Activated CD4-positive, alpha-beta memory T cell treated with anti-CD3 and anti-CD28 coated beads for 36 hours (primary cell): ENCODE data around the gene RASL12. TPM values are rescaled to one million over a fixed set of nuclear protein-coding genes. Genes with fewer than 3 reads are reported as not detected.

Experiments used
- CTCF ChIA-PET: fragments of 350-600 bp; sonication (Branson Sonifier 250); formaldehyde crosslinking; loops from one replicate; lab custom pipeline; 2021; ENCODE audit warnings: antibody characterized with exemption, inconsistent platforms; lab: Charles Lee
- POLR2A ChIA-PET: fragments of 350-600 bp; sonication (Branson Sonifier 250); formaldehyde crosslinking; loops from one replicate; lab custom pipeline; 2021; ENCODE audit warnings: antibody characterized with exemption; lab: Charles Lee
- DNase-seq: peaks from one replicate; pipeline ENCODE4 v3.0.0-alpha.2; 2020
- H3K27ac Mint-ChIP-seq: one replicate; pipeline ENCODE4 v1.8.0; 2021; ENCODE audit warnings: mixed read lengths
- H3K27me3 Mint-ChIP-seq: one replicate; pipeline ENCODE4 v1.8.0; 2021; ENCODE audit warnings: mixed read lengths
- H3K36me3 Mint-ChIP-seq: one replicate; pipeline ENCODE4 v1.8.0; 2021; ENCODE audit warnings: mixed read lengths
- H3K4me1 Mint-ChIP-seq: one replicate; pipeline ENCODE4 v1.8.0; 2021; ENCODE audit warnings: low read depth, mixed read lengths
- H3K4me3 Mint-ChIP-seq: one replicate; pipeline ENCODE4 v1.8.0; 2021; ENCODE audit warnings: mild to moderate bottlenecking, mixed read lengths
- H3K9me3 Mint-ChIP-seq: one replicate; pipeline ENCODE4 v1.8.0; 2021; ENCODE audit warnings: mixed read lengths
- intact Hi-C: fragments of 100-400 bp; cut with micrococcal nuclease; formaldehyde crosslinking; loops from one replicate; pipeline ENCODE4 v1.15.1; 2023
- total RNA-seq, 2 experiments: library from RNA; stranded (reverse); gene quantifications; one replicate each; pipeline ENCODE4 v1.2.3, GENCODE V29; 2021

The RASL12 gene
- total RNA-seq, 2 experiments from 2014 or later = not detected

DNA sequence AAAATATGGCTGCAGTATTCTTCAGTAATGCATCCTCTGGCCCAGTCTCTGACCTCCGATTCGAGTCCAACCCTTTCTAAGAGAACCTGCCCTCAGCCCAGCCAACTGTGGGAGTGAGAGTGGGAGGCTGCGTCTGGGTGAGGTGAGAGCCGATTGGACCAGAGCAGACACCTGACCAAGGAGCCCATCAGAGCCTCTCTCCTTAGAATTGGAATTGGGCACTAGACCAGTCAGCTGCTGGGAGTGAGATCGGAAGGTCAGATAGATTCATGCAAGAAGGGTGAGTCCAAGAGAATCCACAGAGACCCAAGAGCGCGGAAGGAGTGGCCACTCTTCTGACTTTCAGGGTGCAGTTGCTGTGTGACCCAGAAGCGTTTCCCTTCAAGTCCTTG is 10.2 kb downstream of the RASL12 start:
- Mint-ChIP-seq H3K9me3 (no peaks in the 10 kb centered on the region), H3K27ac (no peak overlapping the region), H3K36me3 (no peaks in the 10 kb centered on the region), H3K4me1 (no peaks in the 10 kb centered on the region), H3K4me3 (no peak overlapping the region), H3K27me3 (no peaks in the 10 kb centered on the region)
- POLR2A ChIA-PET = no interaction called here
- DNase-seq = no peak
- CTCF ChIA-PET = no interaction called here
- intact Hi-C loops = no loop called here

- no peaks in the 10 kb centered on the region for H3K27me3 Mint-ChIP-seq
- H3K9me3 Mint-ChIP-seq = no peaks in the 10 kb centered on the region
- H3K36me3 Mint-ChIP-seq = no peaks in the 10 kb centered on the region
- H3K4me3 Mint-ChIP-seq = no peak overlapping the region
- ChIA-PET CTCF (interaction anchor here (1.3 to 2.7 kb wide), 3 partner anchors 14 to 26 kb away, joined by 3 to 10 read pairs (median 5); no protein-coding TSS in a partner anchor), POLR2A (no interaction called here)
- H3K27ac Mint-ChIP-seq = no peak overlapping the region
- DNase-seq = no peak
- H3K4me1 Mint-ChIP-seq = no peaks in the 10 kb centered on the region
- intact Hi-C loops = no loop called here
Observed at GRCh38 chr15:65056868-65057548, 10.8 kb downstream of the RASL12 start.

GRCh38 chr15:65056106-65056505 is 11.7 kb downstream of the RASL12 start:
- intact Hi-C loops = no loop called here
- Mint-ChIP-seq H3K36me3 (no peaks in the 10 kb centered on the region), H3K9me3 (no peaks in the 10 kb centered on the region), H3K27me3 (no peaks in the 10 kb centered on the region), H3K4me3 (no peak overlapping the region), H3K4me1 (no peaks in the 10 kb centered on the region), H3K27ac (no peak overlapping the region)
- ChIA-PET POLR2A (no interaction called here), CTCF (interaction anchor here (0.6 to 2.7 kb wide), 7 partner anchors 9 to 329 kb away, joined by 3 to 10 read pairs (median 5); no protein-coding TSS in a partner anchor)
- no peak for DNase-seq

DNA sequence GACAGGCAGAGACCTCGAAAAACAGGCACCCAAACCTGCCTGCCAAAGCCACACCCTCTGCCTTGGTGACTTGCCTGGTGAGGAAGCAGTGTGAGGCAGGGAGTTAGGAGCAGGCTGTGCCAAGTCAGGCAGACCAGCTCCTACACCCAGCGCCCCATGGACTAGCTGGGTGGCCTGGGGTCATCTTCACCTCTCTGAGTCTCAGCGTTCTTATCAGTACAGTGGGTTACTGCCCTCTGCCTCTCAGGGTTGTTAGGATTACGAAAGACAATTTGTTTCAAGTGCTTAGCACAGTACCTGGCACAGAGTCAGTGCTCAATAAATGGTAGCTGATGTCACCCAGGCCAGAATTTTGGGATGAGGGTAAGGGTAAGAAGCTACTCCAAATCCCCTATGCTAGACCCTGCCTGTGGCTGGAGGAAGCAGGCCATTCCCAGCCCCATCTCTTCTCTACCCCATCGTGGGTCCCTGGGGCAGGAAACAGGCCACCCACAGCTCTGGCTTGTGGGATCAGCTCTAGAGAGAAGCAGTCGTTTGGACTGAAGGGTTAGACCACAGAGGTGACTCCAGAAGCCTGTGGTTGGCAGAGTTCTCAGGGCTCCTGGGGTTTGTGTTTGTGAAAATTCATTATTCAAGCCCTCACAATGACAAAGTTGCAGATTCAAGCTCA is 12.5 kb downstream of the RASL12 start:
- intact Hi-C loops = loop anchor here (2.0 kb wide), 1 partner anchor 241 kb away; the partner anchor contains the start of gene RNU5A-1
- POLR2A ChIA-PET = interaction anchor here (0.6 kb wide), 1 partner anchor 815 kb away, joined by 3 read pairs; no protein-coding TSS in a partner anchor
- no peak overlapping the region for H3K27ac Mint-ChIP-seq

GRCh38 chr15:65054333-65055200 is 13.2 kb downstream of the RASL12 start:
- ChIA-PET CTCF (interaction anchor here (0.8 to 2.7 kb wide), 6 partner anchors 12 to 243 kb away, joined by 4 to 13 read pairs (median 6); partner anchors contain the start of genes KBTBD13 and UBAP1L), POLR2A (interaction anchor here (0.6 kb wide), 1 partner anchor 816 kb away, joined by 3 read pairs; no protein-coding TSS in a partner anchor)
- peak; percentile 70 for DNase-seq
- Mint-ChIP-seq H3K4me1 (peaks cover 8% of the 10 kb centered on the region), H3K36me3 (no peaks in the 10 kb centered on the region), H3K27me3 (no peaks in the 10 kb centered on the region), H3K9me3 (no peaks in the 10 kb centered on the region), H3K4me3 (no peak overlapping the region), H3K27ac (no peak overlapping the region)
- intact Hi-C loops = loop anchor here (2.0 kb wide), 1 partner anchor 242 kb away; the partner anchor contains the start of gene RNU5A-1

More for the DNA sequence above, 12.5 kb downstream of the RASL12 start:
- no peak for DNase-seq
- Mint-ChIP-seq H3K27me3 (no peaks in the 10 kb centered on the region), H3K9me3 (no peaks in the 10 kb centered on the region), H3K36me3 (no peaks in the 10 kb centered on the region), H3K4me3 (no peak overlapping the region), H3K4me1 (peaks cover 1% of the 10 kb centered on the region)
- CTCF ChIA-PET = interaction anchor here (0.6 to 2.7 kb wide), 11 partner anchors 9 to 330 kb away, joined by 3 to 13 read pairs (median 4); partner anchors contain the start of genes KBTBD13 and UBAP1L

DNA sequence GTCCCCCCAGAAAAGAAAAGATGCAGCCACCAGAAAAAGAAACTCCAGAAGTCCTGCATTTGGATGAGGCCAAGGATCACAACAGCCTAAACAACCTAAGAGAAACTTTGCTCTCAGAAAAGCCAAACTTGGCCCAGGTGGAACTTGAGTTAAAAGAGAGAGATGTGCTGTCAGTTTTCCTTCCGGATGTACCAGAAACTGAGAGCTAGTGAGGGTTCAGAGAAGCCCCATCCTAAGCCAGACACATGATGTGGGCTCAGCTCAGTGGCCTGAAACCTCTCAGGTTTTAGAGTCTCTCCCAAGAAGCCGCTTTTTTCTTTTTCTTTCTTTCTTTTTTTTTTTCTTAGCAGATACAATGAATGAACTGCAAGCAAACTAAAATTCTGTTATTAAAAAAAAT is 14.8 kb downstream of the RASL12 start:
- no peaks in the 10 kb centered on the region for H3K36me3 Mint-ChIP-seq
- intact Hi-C loops = no loop called here
- no peaks in the 10 kb centered on the region for H3K27me3 Mint-ChIP-seq
- ChIA-PET CTCF (interaction anchor here (1.0 to 2.2 kb wide), 4 partner anchors 43 to 245 kb away, joined by 3 to 13 read pairs (median 4); no protein-coding TSS in a partner anchor), POLR2A (no interaction called here)
- no peak for DNase-seq
- H3K9me3 Mint-ChIP-seq = no peaks in the 10 kb centered on the region
- H3K27ac Mint-ChIP-seq = no peak overlapping the region
- H3K4me1 Mint-ChIP-seq = peaks cover 12% of the 10 kb centered on the region
- H3K4me3 Mint-ChIP-seq = no peak overlapping the region

DNA sequence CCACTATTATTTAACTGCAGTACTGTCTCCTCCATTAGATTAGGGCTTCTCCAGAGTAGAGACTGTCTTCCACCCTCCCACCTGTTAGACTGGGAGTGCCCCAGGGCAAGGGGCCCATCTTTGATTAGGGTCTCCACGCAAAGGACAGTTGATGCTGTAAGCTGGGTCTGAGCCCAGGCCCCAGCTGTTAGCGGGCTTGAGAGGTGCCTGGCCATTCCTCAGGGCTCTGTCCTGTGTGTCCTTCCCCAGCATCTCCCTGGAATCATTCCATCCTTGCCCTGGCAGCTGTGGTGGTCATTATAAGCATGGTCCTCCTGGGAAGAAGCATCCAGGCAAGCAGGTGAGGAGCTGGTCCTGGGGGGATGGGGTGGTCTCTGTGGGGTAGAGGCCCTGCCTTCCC is 16.5 kb downstream of the RASL12 start:
- no peak for DNase-seq
- ChIA-PET POLR2A (no interaction called here), CTCF (interaction anchor here (1.8 kb wide), 1 partner anchor 17 kb away, joined by 6 read pairs; no protein-coding TSS in a partner anchor)
- H3K27me3 Mint-ChIP-seq = no peaks in the 10 kb centered on the region
- H3K4me1 Mint-ChIP-seq = peaks cover 12% of the 10 kb centered on the region
- H3K36me3 Mint-ChIP-seq = no peaks in the 10 kb centered on the region
- no peak overlapping the region for H3K4me3 Mint-ChIP-seq
- intact Hi-C loops = no loop called here
- no peaks in the 10 kb centered on the region for H3K9me3 Mint-ChIP-seq
- H3K27ac Mint-ChIP-seq = no peak overlapping the region

GRCh38 chr15:65050270-65050669 is 17.5 kb downstream of the RASL12 start:
- H3K4me3 Mint-ChIP-seq = no peak overlapping the region
- no peak for DNase-seq
- ChIA-PET CTCF (interaction anchor here (1.8 kb wide), 1 partner anchor 16 kb away, joined by 6 read pairs; no protein-coding TSS in a partner anchor), POLR2A (no interaction called here)
- intact Hi-C loops = no loop called here
- no peak overlapping the region for H3K27ac Mint-ChIP-seq
- peaks cover 12% of the 10 kb centered on the region for H3K4me1 Mint-ChIP-seq
- H3K9me3 Mint-ChIP-seq = no peaks in the 10 kb centered on the region
- no peaks in the 10 kb centered on the region for H3K27me3 Mint-ChIP-seq
- no peaks in the 10 kb centered on the region for H3K36me3 Mint-ChIP-seq

- no peak overlapping the region for H3K27ac Mint-ChIP-seq
- POLR2A ChIA-PET = interaction anchor here (0.7 kb wide), 1 partner anchor 15 kb away, joined by 4 read pairs; no protein-coding TSS in a partner anchor
- no peaks in the 10 kb centered on the region for H3K27me3 Mint-ChIP-seq
- H3K9me3 Mint-ChIP-seq = no peaks in the 10 kb centered on the region
- CTCF ChIA-PET = no interaction called here
- H3K4me1 Mint-ChIP-seq = peaks cover 12% of the 10 kb centered on the region
- intact Hi-C loops = no loop called here
- peak overlapping the region; percentile 26 for H3K4me3 Mint-ChIP-seq
- peak; percentile 92 for DNase-seq
- no peaks in the 10 kb centered on the region for H3K36me3 Mint-ChIP-seq
Observed at GRCh38 chr15:65049418-65049840, 18.4 kb downstream of the RASL12 start.

GRCh38 chr15:65048241-65048640 is 19.6 kb downstream of the RASL12 start:
- ChIA-PET CTCF (interaction anchor here (1.3 kb wide), 1 partner anchor 14 kb away, joined by 7 read pairs; no protein-coding TSS in a partner anchor), POLR2A (no interaction called here)
- intact Hi-C loops = no loop called here

GRCh38 chr15:65044724-65045481 is 22.9 kb downstream of the RASL12 start, which contains the start of gene SLC51B:
TSS of gene SLC51B (plus strand) at chr15:65045387. CDS start at chr15:65050005, 4,618 bp downstream.
- peaks cover 11% of the 10 kb centered on the region for H3K4me1 Mint-ChIP-seq
- no peaks in the 10 kb centered on the region for H3K36me3 Mint-ChIP-seq
- CTCF ChIA-PET = no interaction called here
- POLR2A ChIA-PET = no interaction called here
- H3K27ac Mint-ChIP-seq = no peak within 1 kb of the TSS
- DNase-seq = no peak
- H3K4me3 Mint-ChIP-seq = no peak within 1 kb of the TSS
- H3K9me3 Mint-ChIP-seq = no peaks in the 10 kb centered on the region
- no peaks in the 10 kb centered on the region for H3K27me3 Mint-ChIP-seq
- intact Hi-C loops = no loop called here

More at GRCh38 chr15:65048241-65048640, 19.6 kb downstream of the RASL12 start:
- Mint-ChIP-seq H3K27ac (no peak overlapping the region), H3K4me1 (peaks cover 15% of the 10 kb centered on the region), H3K9me3 (no peaks in the 10 kb centered on the region), H3K4me3 (no peak overlapping the region), H3K27me3 (no peaks in the 10 kb centered on the region), H3K36me3 (no peaks in the 10 kb centered on the region)
- no peak for DNase-seq
